ENCODE data around the gene ABCC8.
A peak's percentile ranks its signal among the peaks of the same experiment; 100 is the strongest.

The ABCC8 gene

GRCh38 chr11:17505146-17505545 lies 28.5 kb upstream of the ABCC8 start:
- DNase-seq (ENCODE audit: low read depth, low spot score): no peak

- DNase-seq (ENCODE audit: low read depth, low spot score): peak; percentile 74
Measured at GRCh38 chr11:17504330-17505107, 27.9 kb upstream of the ABCC8 start.

- DNase-seq (ENCODE audit: low read depth, low spot score): no peak
Measured at GRCh38 chr11:17502630-17503029, 26.0 kb upstream of the ABCC8 start.

GRCh38 chr11:17500673-17501072 lies 24.0 kb upstream of the ABCC8 start:
- no peak for DNase-seq (ENCODE audit: low read depth, low spot score)

- DNase-seq (ENCODE audit: low read depth, low spot score): peak; percentile 37
Measured at GRCh38 chr11:17498475-17498874, 21.8 kb upstream of the ABCC8 start.

- DNase-seq (ENCODE audit: low read depth, low spot score): peak; percentile 18
Measured at GRCh38 chr11:17498058-17498457, 21.4 kb upstream of the ABCC8 start.

- DNase-seq (ENCODE audit: low read depth, low spot score): no peak
Measured at GRCh38 chr11:17496406-17496805, 19.8 kb upstream of the ABCC8 start.

GRCh38 chr11:17494019-17494418 lies 17.4 kb upstream of the ABCC8 start:
- no peak for DNase-seq (ENCODE audit: low read depth, low spot score)

GRCh38 chr11:17490938-17491337 lies 14.3 kb upstream of the ABCC8 start:
- DNase-seq (ENCODE audit: low read depth, low spot score): no peak

GRCh38 chr11:17490232-17490631 lies 13.6 kb upstream of the ABCC8 start:
- DNase-seq (ENCODE audit: low read depth, low spot score): no peak

- DNase-seq (ENCODE audit: low read depth, low spot score): no peak
Measured at GRCh38 chr11:17489751-17490150, 13.1 kb upstream of the ABCC8 start.

- no peak for DNase-seq (ENCODE audit: low read depth, low spot score)
Measured at GRCh38 chr11:17488563-17488962, 11.9 kb upstream of the ABCC8 start.

- DNase-seq (ENCODE audit: low read depth, low spot score): no peak
Measured at GRCh38 chr11:17486646-17487045, 10.0 kb upstream of the ABCC8 start.

GRCh38 chr11:17483505-17483904 lies 6.9 kb upstream of the ABCC8 start:
- DNase-seq (ENCODE audit: low read depth, low spot score): no peak

GRCh38 chr11:17481905-17482304 lies 5.3 kb upstream of the ABCC8 start:
- DNase-seq (ENCODE audit: low read depth, low spot score): no peak

- peak; percentile 80 for DNase-seq (ENCODE audit: low read depth, low spot score)
Measured at GRCh38 chr11:17479284-17480214, 2.9 kb upstream of the ABCC8 start.

GRCh38 chr11:17478070-17478469 lies 1.4 kb upstream of the ABCC8 start:
- DNase-seq (ENCODE audit: low read depth, low spot score): peak; percentile 36

- no peak for DNase-seq (ENCODE audit: low read depth, low spot score)
Measured at GRCh38 chr11:17477361-17477760, 716 bp upstream of the ABCC8 start.

GRCh38 chr11:17477084-17477333 lies 364 bp upstream of the ABCC8 start:
- no peak for DNase-seq (ENCODE audit: low read depth, low spot score)

- peak; percentile 13 for DNase-seq (ENCODE audit: low read depth, low spot score)
Measured at GRCh38 chr11:17475666-17476316, 854 bp downstream of the ABCC8 start.

- DNase-seq (ENCODE audit: low read depth, low spot score): peak; percentile 81
Measured at GRCh38 chr11:17473071-17473744, 3.4 kb downstream of the ABCC8 start.

- peak; percentile 80 for DNase-seq (ENCODE audit: low read depth, low spot score)
Measured at GRCh38 chr11:17472467-17472866, 4.2 kb downstream of the ABCC8 start.
